22Rv1 (cell line): ENCODE results near the gene TECR.

ENCODE experiments used
- CTCF ChIP-seq: fragments of 450-650 bp; IDR thresholded peaks from 2 replicates; pipeline ENCODE4 v1.5.1; 2017; ENCODE audit warnings: mild to moderate bottlenecking
- ZFX ChIP-seq: fragments of 450-650 bp; IDR thresholded peaks from 2 replicates; pipeline ENCODE4 v1.6.1; 2017; ENCODE audit warnings: antibody characterized with exemption, borderline replicate concordance

- TF ChIP-seq CTCF = no peak
- no peak for TF ChIP-seq ZFX
Measured at GRCh38 chr19:14512406-14512961, 16.9 kb upstream of the TECR start.
